Right forelimb (tissue), 1 donor: ENCODE results near the gene AKR7A3.
"Not testable (repeated sequence)": the region's sequence is repeated elsewhere in the genome, so short reads cannot be mapped to it uniquely, and the experiment has no call there.

Experiments used
- DNase-seq: peaks from one replicate; pipeline ENCODE4 v3.0.0-alpha.2; 2018

Gene AKR7A3

GRCh38 chr1:19287436-19288185 is 959 bp downstream of the AKR7A3 start:
- DNase-seq, result no peak

- DNase-seq, result not testable (repeated sequence)
These were observed 2.8 kb downstream of the AKR7A3 start for GRCh38 chr1:19285807-19286206.

GRCh38 chr1:19285366-19285765 is 3.2 kb downstream of the AKR7A3 start:
- DNase-seq, result not testable (repeated sequence)

GRCh38 chr1:19284881-19285280 is 3.7 kb downstream of the AKR7A3 start:
- DNase-seq, result no peak

GRCh38 chr1:19283891-19284290 is 4.7 kb downstream of the AKR7A3 start:
- no peak for DNase-seq

GRCh38 chr1:19274636-19275035 is 13.9 kb downstream of the AKR7A3 start:
- DNase-seq, result no peak

- not testable (repeated sequence) for DNase-seq
These were observed 14.6 kb downstream of the AKR7A3 start for GRCh38 chr1:19273844-19274531.

- no peak for DNase-seq
These were observed 15.3 kb downstream of the AKR7A3 start for GRCh38 chr1:19273106-19273843.

GRCh38 chr1:19272064-19272463 is 16.5 kb downstream of the AKR7A3 start:
- no peak for DNase-seq

GRCh38 chr1:19270343-19270730 is 18.2 kb downstream of the AKR7A3 start:
- not testable (repeated sequence) for DNase-seq

GRCh38 chr1:19269427-19270342 is 18.9 kb downstream of the AKR7A3 start:
- DNase-seq, result not testable (repeated sequence)

- DNase-seq, result no peak
These were observed 20.1 kb downstream of the AKR7A3 start for GRCh38 chr1:19268445-19268844.

- no peak for DNase-seq
These were observed 25.8 kb downstream of the AKR7A3 start for GRCh38 chr1:19262744-19263143.

GRCh38 chr1:19262047-19262446 is 26.5 kb downstream of the AKR7A3 start:
- DNase-seq, result no peak

GRCh38 chr1:19260211-19261138 is 28.1 kb downstream of the AKR7A3 start:
- no peak for DNase-seq

- no peak for DNase-seq
These were observed 30.2 kb downstream of the AKR7A3 start for GRCh38 chr1:19258353-19258752.

- no peak for DNase-seq
These were observed 31.2 kb downstream of the AKR7A3 start for GRCh38 chr1:19257178-19257914.

- DNase-seq, result not testable (repeated sequence)
These were observed 32.3 kb downstream of the AKR7A3 start for GRCh38 chr1:19256301-19256700.

- DNase-seq, result no peak
These were observed 33.3 kb downstream of the AKR7A3 start for GRCh38 chr1:19255288-19255687.

GRCh38 chr1:19254416-19254815 is 34.2 kb downstream of the AKR7A3 start:
- no peak for DNase-seq
